Thymus (tissue), 11 donors: ENCODE results near the gene PRKAG2. TPM values are rescaled to one million over a fixed set of nuclear protein-coding genes. Genes with fewer than 3 reads are reported as not detected.

Source experiments
- DNase-seq, 9 donors: peaks; one replicate each; pipeline ENCODE4 v3.0.0-alpha.2; 2013; ENCODE audit warnings: low spot score in 9 of 9, low read depth in 6 of 9, missing footprints in 1 of 9
- H3K27ac ChIP-seq, 2 donors: one replicate each; pipeline ENCODE4 v1.5.1; 2013; ENCODE audit warnings: control low read depth in 1 of 2, low read depth in 1 of 2, low read length in 1 of 2, mild to moderate bottlenecking in 1 of 2, moderate library complexity in 1 of 2
- H3K27me3 ChIP-seq, 2 donors: one replicate each; pipeline ENCODE4 v1.5.1; 2013; ENCODE audit warnings: low read length in 1 of 2; ENCODE audit not compliant: control insufficient read depth in 2 of 2, insufficient read depth in 1 of 2
- H3K36me3 ChIP-seq, 2 donors: one replicate each; pipeline ENCODE4 v1.5.1; 2013; ENCODE audit warnings: low read length in 1 of 2, mild to moderate bottlenecking in 1 of 2, moderate library complexity in 1 of 2; ENCODE audit not compliant: control insufficient read depth in 2 of 2, insufficient read depth in 2 of 2
- H3K4me1 ChIP-seq, 2 donors: one replicate each; pipeline ENCODE4 v1.5.1; 2013; ENCODE audit warnings: low read length in 2 of 2; ENCODE audit not compliant: control insufficient read depth in 2 of 2, insufficient read depth in 2 of 2
- H3K4me3 ChIP-seq, 2 donors: one replicate each; pipeline ENCODE4 v1.5.1; 2013; ENCODE audit warnings: low read length in 2 of 2, control low read depth in 1 of 2, mild to moderate bottlenecking in 1 of 2
- H3K9me3 ChIP-seq, 2 donors: one replicate each; pipeline ENCODE4 v1.5.1; 2013; ENCODE audit warnings: low read length in 1 of 2, mild to moderate bottlenecking in 1 of 2; ENCODE audit not compliant: control insufficient read depth in 2 of 2, insufficient read depth in 1 of 2
- WGBS: extraction: QIAGEN DNeasy Blood & Tissue Kit; methylation state at CpG from one replicate; pipeline ENCODE4 v1.1.7; 2013; 5-methylcytosine and 5-hydroxymethylcytosine counted together
- polyA plus RNA-seq: library from polyadenylated mRNA; stranded (reverse); fragments of 200-250 nt; gene quantifications from one replicate; pipeline ENCODE4 v1.2.3, GENCODE V29; 2013
- total RNA-seq: library from RNA; stranded (reverse); fragments of 120-200 nt; gene quantifications from one replicate; pipeline ENCODE4 v1.2.4, GENCODE V29; 2013
- donor health status: healthy.

The PRKAG2 gene
- total and polyA plus RNA-seq, 2 donors: 5.1 to 33.7 TPM

- Histone ChIP-seq H3K9me3 (no peaks in the 10 kb centered on the region), H3K27me3 (no peaks in the 10 kb centered on the region), H3K4me3 (no peak overlapping the region), H3K4me1 (no peaks in the 10 kb centered on the region), H3K27ac (no peak overlapping the region), H3K36me3 (no peaks in the 10 kb centered on the region)
- 98% methylated on average over 3 of the region's 3 CpGs for WGBS
- no peak for DNase-seq
These were observed 221.4 kb downstream of the PRKAG2 start for GRCh38 chr7:151655555-151655954.

- H3K27ac ChIP-seq: no peak overlapping the region
- no peaks in the 10 kb centered on the region for H3K9me3 ChIP-seq
- H3K4me3 ChIP-seq: no peak overlapping the region
- no peaks in the 10 kb centered on the region for H3K27me3 ChIP-seq
- WGBS: 95% methylated on average over 5 of the region's 5 CpGs
- DNase-seq: no peak
- no peaks in the 10 kb centered on the region for H3K4me1 ChIP-seq
- H3K36me3 ChIP-seq: no peaks in the 10 kb centered on the region
These were observed 224.8 kb downstream of the PRKAG2 start for GRCh38 chr7:151652111-151652510.

DNA sequence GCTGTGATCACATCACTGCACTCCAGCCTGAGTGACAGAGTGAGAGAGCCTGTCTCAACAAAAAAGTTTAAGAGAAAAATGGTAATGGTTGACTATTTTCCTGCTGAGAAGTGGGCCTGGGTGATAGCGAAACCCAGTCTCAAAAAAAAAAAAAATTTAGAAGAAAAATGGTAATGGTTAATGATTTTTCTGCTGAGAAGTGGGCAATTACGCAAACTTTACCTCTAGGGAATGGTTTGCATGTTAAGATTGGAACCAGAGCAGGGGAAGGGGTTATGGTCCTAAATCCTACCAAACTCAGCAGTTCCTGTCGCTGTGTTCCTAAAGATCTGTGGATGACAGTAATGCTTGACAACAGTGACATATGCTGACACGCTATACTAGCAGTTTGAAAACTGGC is 226.8 kb downstream of the PRKAG2 start:
- no peaks in the 10 kb centered on the region for H3K27me3 ChIP-seq
- peaks cover 0 to 2% of the 10 kb centered on the region in 2 donors for H3K9me3 ChIP-seq
- H3K36me3 ChIP-seq: no peaks in the 10 kb centered on the region
- 98% methylated on average over 4 of the region's 4 CpGs for WGBS
- no peaks in the 10 kb centered on the region for H3K4me1 ChIP-seq
- H3K27ac ChIP-seq: no peak overlapping the region
- DNase-seq: no peak
- no peak overlapping the region for H3K4me3 ChIP-seq

DNA sequence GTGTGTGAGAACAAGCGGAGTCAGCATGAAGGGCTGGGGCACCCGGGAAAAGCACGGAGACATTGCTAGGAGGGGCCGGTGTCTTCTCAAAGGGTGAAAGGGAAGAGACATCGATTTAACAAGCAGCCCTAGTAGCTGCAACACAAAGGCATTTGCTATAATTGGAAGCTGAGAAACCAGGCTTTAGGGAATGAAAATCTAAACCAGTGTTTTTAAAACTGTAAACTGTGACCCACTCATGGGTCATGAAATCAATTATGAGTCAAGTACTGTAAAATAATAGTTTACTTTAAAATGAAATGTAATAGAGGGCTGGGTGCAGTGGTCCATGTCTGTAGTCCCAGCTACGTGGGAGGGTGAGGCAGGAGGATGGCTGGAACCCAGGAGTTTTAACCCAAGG is 228.5 kb downstream of the PRKAG2 start:
- H3K9me3 ChIP-seq: peaks cover 0 to 5% of the 10 kb centered on the region in 2 donors
- no peaks in the 10 kb centered on the region for H3K36me3 ChIP-seq
- 93% methylated on average over 6 of the region's 6 CpGs for WGBS
- no peak overlapping the region for H3K4me3 ChIP-seq
- no peak overlapping the region for H3K27ac ChIP-seq
- no peak for DNase-seq
- H3K4me1 ChIP-seq: no peaks in the 10 kb centered on the region
- H3K27me3 ChIP-seq: no peaks in the 10 kb centered on the region

DNA sequence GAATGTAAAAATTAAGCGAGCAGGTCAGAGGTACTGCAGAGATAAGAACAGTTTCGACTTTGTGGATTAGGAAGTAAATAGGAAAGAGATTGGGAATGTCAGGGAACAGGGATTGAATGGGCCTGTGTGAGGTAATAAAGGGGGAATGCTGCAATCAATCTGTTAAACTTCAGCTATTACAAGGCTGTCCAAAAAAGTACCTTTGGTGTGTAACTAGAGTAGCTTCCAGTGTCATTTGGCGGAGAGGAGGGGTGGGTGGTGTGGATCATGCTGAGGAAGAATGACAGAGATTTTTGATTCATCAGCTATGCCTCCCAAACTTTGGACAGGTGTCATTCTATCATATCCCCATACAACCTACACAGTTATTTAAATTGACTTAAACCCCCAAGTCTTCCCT is 229.0 kb downstream of the PRKAG2 start:
- H3K27ac ChIP-seq: no peak overlapping the region

GRCh38 chr7:151647006-151647405 is 229.9 kb downstream of the PRKAG2 start:
- no peaks in the 10 kb centered on the region for H3K27me3 ChIP-seq
- 96% methylated on average over 5 of the region's 5 CpGs for WGBS
- no peak overlapping the region for H3K4me3 ChIP-seq
- no peak for DNase-seq
- peaks cover 0 to 5% of the 10 kb centered on the region in 2 donors for H3K9me3 ChIP-seq
- H3K4me1 ChIP-seq: no peaks in the 10 kb centered on the region
- no peaks in the 10 kb centered on the region for H3K36me3 ChIP-seq
- H3K27ac ChIP-seq: no peak overlapping the region

More for the DNA sequence above, 229.0 kb downstream of the PRKAG2 start:
- 95% methylated on average over 3 of the region's 3 CpGs for WGBS
- Histone ChIP-seq H3K9me3 (peaks cover 0 to 5% of the 10 kb centered on the region in 2 donors), H3K4me1 (no peaks in the 10 kb centered on the region), H3K4me3 (no peak overlapping the region), H3K36me3 (no peaks in the 10 kb centered on the region), H3K27me3 (no peaks in the 10 kb centered on the region)
- DNase-seq: no peak

GRCh38 chr7:151645311-151645710 is 231.6 kb downstream of the PRKAG2 start:
- H3K4me3 ChIP-seq: no peak overlapping the region
- no peak for DNase-seq

GRCh38 chr7:151644554-151644953 is 232.4 kb downstream of the PRKAG2 start:
- Histone ChIP-seq H3K27ac (no peak overlapping the region), H3K36me3 (no peaks in the 10 kb centered on the region), H3K4me1 (no peaks in the 10 kb centered on the region), H3K27me3 (no peaks in the 10 kb centered on the region), H3K4me3 (no peak overlapping the region), H3K9me3 (peaks cover 0 to 5% of the 10 kb centered on the region in 2 donors)
- DNase-seq: no peak

More at GRCh38 chr7:151645311-151645710, 231.6 kb downstream of the PRKAG2 start:
- Histone ChIP-seq H3K36me3 (no peaks in the 10 kb centered on the region), H3K27me3 (no peaks in the 10 kb centered on the region), H3K9me3 (peaks cover 0 to 5% of the 10 kb centered on the region in 2 donors), H3K27ac (no peak overlapping the region), H3K4me1 (no peaks in the 10 kb centered on the region)
- WGBS: 98% methylated on average over 2 of the region's 2 CpGs

- H3K27me3 ChIP-seq: no peaks in the 10 kb centered on the region
- 91% methylated on average over 3 of the region's 3 CpGs for WGBS
- no peak for DNase-seq
- no peak overlapping the region for H3K4me3 ChIP-seq
- no peaks in the 10 kb centered on the region for H3K4me1 ChIP-seq
- no peak overlapping the region for H3K27ac ChIP-seq
- H3K9me3 ChIP-seq: peaks cover 0 to 5% of the 10 kb centered on the region in 2 donors
- H3K36me3 ChIP-seq: no peaks in the 10 kb centered on the region
These were observed 234.2 kb downstream of the PRKAG2 start for GRCh38 chr7:151642746-151643145.

DNA sequence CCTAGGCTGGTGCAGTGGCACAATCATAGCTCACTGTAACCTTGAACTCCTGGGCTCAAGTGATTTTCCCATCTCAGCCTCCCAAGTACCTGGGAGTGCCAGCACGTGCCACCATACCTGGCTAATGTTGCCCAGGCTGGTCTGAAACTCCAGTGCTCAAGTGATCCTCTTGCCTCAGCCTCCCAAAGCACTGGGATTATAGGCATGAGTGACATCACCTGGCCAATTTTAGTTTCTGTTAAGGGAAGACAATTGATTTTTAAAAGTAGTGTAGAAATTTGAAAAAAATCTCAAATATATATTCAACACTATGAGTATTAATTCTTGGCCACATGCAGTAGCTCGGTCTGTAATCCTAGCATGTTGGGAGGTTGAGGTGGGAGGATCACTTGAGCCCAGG is 235.3 kb downstream of the PRKAG2 start:
- over 99% methylated on average over 2 of the region's 2 CpGs for WGBS
- no peaks in the 10 kb centered on the region for H3K4me1 ChIP-seq
- no peak overlapping the region for H3K4me3 ChIP-seq
- DNase-seq: no peak
- H3K9me3 ChIP-seq: peaks cover 0 to 5% of the 10 kb centered on the region in 2 donors
- H3K36me3 ChIP-seq: no peaks in the 10 kb centered on the region
- H3K27me3 ChIP-seq: no peaks in the 10 kb centered on the region
- no peak overlapping the region for H3K27ac ChIP-seq
